Activated naive CD4-positive, alpha-beta T cell treated with Interleukin-2 at 50 U/mL for 16 hours (primary cell): ENCODE results near the gene CLIP3.
"Not testable (repeated sequence)": the region's sequence is repeated elsewhere in the genome, so short reads cannot be mapped to it uniquely, and the experiment has no call there.

Source experiments
- DNase-seq: peaks from one replicate; pipeline ENCODE4 v3.0.0-alpha.2; 2020

The CLIP3 gene, protein sequence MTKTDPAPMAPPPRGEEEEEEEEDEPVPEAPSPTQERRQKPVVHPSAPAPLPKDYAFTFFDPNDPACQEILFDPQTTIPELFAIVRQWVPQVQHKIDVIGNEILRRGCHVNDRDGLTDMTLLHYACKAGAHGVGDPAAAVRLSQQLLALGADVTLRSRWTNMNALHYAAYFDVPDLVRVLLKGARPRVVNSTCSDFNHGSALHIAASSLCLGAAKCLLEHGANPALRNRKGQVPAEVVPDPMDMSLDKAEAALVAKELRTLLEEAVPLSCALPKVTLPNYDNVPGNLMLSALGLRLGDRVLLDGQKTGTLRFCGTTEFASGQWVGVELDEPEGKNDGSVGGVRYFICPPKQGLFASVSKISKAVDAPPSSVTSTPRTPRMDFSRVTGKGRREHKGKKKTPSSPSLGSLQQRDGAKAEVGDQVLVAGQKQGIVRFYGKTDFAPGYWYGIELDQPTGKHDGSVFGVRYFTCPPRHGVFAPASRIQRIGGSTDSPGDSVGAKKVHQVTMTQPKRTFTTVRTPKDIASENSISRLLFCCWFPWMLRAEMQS

DNA sequence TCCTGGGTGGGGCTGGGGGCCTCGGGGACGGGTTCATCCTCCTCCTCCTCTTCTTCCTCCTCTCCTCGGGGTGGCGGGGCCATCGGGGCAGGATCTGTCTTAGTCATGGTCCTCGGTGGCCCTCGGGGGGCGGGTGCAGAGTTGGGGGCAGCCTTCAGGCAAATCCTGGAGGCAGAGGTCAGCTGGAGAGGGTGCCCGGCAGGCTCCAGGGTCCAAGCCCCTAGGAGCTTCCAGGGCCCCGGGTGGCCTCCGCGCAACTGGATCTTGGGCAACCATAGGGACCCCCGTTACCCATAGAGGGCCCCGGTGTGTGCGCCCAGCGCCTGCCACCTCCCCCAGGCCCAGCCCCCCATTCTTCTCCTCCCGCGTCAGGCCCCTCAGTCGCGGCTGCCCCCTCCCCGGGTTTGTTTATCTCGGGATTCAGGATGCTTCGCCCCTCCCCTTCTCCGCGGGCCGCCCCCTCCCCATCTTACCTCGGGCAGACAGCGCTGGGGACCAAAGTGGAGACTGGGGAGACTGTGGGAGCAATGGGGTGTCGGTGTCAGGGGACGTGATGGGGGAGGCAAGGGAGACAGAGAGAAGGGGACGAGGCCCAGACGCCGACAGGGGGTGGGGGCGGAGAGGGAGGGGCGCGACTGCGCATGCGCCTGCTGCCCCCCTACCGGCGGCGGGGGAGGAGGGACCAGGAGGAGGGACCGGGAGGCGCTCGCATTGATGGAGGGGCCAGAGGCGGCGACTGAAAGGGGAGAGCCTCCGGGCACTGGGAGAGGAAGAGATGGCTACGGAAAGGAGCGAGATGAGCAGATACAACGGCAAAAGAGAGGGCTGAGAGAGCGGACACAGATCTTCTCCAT is at the start of gene CLIP3:
Gene CLIP3 (minus strand): TSS at position 623 of the 854 bp plus-strand sequence. CDS start 516 bp downstream, at position 107.
- DNase-seq = peak; percentile 35

DNA sequence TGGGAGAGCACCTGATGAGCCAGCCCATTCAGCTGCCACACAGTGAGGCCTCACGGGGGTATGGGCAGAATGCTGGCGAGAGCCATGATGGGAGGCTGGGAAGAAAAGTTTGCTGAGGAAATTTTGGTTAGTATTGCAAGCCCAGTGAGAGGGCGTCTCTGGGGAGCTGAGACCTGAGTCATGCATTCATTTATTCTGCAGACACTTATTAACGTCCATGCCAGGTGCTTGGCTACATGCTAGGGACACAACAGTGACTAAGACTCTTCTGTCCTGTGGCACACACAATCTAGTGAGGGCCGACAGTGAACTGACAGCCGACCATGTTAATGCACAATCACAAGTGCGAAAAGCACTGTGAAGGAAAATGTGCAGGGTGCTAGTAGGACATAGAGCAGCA is 49.2 kb upstream of the CLIP3 start:
- DNase-seq = no peak

DNA sequence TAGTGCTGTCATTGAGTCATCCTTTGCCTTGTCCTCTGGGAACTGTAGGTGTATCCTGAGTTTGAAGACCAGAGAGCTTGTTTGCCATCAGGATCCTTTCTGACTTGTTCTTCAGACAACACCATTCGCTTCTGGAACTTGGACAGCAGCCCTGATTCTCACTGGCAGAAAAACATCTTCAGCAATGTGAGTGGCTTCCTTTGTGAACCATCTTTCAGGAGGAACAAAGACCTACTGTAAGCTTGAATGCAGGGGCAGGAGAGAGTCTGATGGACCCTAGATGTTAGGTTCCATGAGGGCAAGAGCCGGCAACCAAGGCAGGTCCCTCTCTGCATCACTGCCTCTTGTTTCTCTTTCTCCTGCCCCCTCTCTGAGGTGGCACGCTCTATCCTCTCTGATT is 48.7 kb upstream of the CLIP3 start:
- DNase-seq = no peak

- DNase-seq = no peak
These were observed 46.8 kb upstream of the CLIP3 start for GRCh38 chr19:36079389-36079945.

DNA sequence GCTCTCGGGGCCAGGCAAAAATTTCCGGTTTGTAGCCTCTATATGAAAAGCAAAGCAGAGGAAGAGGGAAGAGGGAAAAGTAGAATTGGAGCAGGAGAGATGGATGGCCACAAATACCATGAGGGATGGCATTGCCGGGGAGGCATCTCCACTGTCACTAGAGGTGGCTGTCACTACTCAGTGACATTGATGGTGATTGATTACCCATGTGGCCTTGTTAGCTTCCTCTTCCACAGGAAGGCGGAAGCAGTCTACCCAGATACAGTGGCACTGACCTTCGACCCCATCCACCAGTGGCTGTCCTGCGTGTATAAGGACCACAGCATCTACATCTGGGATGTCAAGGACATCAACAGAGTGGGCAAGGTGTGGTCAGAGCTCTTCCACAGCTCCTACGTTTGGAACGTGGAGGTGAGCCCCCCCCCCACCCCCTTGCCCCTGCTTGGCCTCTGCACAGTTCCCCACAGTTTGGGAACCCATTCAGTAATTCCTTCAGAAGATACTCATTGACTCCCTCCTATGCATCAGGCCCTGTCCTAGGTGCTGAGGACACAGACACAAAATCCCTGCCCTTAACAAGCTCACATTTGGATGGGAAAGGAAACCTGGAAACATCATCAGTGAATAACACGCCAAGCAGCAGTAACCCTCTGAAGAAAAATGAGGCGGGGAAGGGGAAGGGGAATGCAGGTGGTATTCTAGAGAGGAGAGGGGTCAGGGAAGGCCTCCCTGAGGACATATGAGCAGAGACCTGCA is 40.6 kb upstream of the CLIP3 start:
- DNase-seq = no peak

GRCh38 chr19:36072081-36072480 is 39.4 kb upstream of the CLIP3 start:
- no peak for DNase-seq

DNA sequence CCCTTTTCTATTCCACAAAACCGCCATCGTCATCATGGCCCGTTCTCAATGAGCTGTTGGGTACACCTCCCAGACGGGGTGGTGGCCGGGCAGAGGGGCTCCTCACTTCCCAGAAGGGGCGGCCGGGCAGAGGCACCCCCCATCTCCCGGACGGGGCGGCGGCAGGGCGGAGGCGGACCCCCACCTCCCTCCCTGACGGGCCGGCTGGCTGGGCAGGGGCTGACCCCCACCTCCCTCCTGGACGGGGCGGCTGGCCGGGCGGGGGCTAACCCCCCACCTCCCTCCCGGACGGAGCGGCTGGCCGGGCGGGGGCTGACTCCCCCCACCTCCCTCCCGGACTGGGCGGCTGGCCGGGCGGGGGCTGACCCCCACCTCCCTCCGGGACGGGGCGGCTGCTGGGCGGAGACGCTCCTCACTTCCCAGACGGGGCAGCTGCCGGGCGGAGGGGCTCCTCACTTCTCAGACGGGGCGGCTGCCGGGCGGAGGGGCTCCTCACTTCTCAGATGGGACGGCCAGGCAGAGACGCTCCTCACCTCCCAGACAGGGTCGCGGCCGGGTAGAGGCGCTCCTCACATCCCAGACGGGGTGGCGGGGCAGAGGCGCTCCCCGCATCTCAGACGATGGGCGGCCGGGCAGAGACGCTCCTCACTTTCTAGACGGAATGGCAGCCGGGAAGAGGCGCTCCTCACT is 36.3 kb upstream of the CLIP3 start:
- DNase-seq = not testable (repeated sequence)

DNA sequence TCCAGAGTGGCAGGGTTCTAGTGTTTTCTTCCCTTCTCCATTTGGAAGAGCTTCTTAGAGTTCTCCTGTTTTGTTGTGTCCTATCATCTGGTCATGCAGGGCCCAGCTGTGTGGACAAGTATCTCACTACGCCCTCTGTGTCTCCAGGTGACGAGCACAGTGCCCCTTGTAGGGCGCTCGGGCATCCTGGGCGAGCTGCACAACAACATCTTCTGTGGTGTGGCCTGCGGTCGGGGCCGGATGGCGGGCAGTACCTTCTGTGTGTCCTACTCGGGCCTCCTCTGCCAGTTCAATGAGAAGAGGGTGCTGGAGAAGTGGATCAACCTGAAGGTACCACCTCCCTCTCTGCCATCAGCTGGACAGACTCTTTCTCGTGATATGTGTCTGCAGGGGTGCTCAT is 35.0 kb upstream of the CLIP3 start:
- no peak for DNase-seq

DNA sequence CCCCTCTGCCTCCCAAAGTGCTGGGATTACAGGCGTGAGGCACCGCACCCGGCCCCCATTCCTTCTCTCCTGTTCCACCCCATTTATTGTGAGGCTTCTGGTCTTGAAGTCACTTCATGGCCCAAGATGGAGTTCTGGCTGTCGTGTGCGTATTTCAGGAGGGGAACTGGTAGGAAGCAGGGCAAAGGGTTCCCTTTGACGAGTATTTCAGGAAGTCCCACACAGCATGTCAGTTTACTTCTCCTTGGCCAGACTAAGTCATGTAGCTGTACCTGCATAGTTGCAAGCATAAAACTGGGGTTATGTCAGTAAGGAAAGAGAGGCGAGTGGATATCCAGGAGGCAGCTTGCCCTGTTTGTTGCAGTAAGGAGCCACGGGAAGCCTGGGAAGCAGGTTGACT is 32.2 kb upstream of the CLIP3 start:
- no peak for DNase-seq

GRCh38 chr19:36061367-36061766 is 28.7 kb upstream of the CLIP3 start:
- no peak for DNase-seq

DNA sequence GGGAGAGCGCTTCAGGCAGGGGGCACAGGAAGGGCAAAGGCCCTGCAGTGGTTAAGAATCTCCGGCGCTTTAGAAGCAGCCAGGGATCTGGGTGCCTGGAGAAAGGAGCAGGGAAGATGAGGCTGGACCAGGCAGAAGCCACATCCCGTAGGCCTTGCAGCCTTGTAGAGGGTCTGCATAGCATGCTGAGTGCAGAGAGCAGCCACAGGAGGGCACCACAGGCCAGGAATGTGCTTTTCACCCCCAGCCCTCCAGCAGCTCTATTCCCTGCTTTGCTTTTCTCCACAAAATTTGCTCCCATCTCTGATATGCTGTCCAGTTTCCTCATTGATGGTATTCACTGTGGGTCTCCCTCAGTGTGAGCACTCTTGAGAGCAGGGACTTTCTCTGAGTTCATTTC is 27.8 kb upstream of the CLIP3 start:
- DNase-seq = peak; percentile 22

DNA sequence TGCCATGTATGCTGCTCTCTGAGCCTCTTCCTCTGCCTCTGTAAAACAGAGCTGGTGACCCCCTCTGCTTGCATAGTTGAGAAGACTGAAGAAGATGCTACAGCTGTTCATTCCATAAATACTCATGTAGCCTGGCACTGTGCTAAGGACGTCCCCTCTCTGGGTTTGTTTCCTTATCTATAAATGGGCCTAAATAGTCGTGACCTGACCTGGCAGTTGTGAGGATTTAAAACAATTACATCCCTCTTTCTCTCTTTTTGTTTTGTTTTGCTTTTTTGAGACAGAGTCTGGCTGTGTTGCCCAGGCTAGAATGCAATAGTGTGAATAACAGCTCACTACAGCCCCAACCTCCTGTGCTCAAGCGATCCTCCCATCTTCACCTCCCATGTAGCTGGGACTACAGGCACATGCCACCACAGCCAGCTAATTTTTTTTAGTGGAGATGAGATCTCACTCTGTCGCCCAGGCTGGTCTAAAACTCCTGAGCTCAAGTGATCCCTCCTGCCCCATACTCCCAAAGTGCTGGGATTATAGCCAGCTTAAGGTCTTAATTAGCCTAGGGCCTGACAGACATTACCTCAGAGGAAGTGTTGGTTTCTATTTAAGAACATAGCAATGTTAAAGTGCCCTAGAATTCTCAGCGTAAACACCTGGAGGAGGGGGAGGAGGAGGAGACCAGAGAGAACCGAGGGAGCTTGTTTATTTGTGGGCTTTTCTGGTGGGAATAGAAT is 26.7 kb upstream of the CLIP3 start:
- DNase-seq = no peak

DNA sequence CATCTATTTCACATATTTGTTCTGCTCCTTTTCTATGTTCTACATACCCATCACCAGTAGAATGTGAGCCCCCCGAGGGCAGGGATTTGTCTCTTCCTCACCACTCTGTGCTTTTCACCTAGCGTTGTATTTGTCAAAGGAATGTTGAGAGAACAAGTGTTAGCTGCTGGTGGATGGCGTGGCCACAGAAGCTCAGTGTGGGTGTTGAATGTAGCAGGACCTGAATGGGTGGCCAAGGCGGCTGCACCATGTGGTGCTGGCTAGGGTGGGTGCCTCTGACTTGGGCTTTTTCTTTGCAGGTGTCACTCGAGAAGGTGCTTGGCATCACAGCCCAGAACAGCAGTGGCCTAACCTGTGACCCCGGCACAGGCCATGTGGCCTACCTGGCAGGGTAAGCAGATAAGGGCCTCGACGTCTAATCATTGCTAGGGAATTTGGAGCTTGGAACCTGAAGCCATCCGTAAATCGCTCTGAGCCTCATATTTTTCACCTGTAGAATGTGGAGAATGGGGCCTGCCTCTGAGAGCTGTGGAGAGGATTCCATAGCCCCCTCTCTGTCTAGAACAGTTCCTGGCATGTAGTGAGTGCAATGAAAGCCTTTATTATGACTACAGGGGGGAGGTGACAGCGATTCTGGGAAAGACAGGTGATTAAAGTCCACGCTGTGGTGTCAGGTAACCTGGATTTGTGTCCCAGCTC is 26.0 kb upstream of the CLIP3 start:
- no peak for DNase-seq

- peak; percentile 96 for DNase-seq
These were observed 22.3 kb upstream of the CLIP3 start, which contains the start of gene WDR62 for GRCh38 chr19:36054733-36055686. Gene WDR62 (plus strand): TSS chr19:36054897. CDS start chr19:36054972, 75 bp downstream.

GRCh38 chr19:36054119-36054732 is 21.6 kb upstream of the CLIP3 start, which contains the start of gene THAP8:
Gene THAP8 (minus strand): TSS chr19:36054285. CDS start chr19:36054217, 68 bp downstream.
- peak; percentile 100 for DNase-seq

DNA sequence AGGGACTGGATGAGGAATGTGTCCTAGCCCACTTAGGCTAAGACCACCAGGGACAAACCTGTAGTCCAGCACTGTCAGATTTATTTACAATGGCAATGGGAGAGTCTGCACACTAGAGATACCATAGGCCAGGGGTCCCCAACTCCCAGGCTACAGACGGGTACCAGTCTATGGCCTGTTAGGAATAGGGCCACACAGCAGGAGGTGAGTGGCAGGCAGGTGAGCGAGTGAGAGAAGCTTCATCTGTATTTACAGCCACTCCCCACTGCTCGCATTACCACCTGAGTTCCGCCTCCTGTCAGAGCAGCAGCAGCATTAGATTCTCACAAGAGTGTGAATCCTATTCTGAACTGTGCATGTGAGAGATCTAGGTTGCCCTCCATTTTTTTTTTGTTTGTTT is 19.0 kb upstream of the CLIP3 start:
- DNase-seq = no peak

- no peak for DNase-seq
These were observed 18.6 kb upstream of the CLIP3 start for GRCh38 chr19:36051236-36051635.

- DNase-seq = no peak
These were observed 16.5 kb upstream of the CLIP3 start for GRCh38 chr19:36049080-36049698.
